ENCODE results near the gene MDFI. TPM values are rescaled to one million over a fixed set of nuclear protein-coding genes. Genes with fewer than 3 reads are reported as not detected.

Gene MDFI
- total RNA-seq, 1 donor = not detected

GRCh38 chr6:41684311-41685180 is 46.3 kb downstream of the MDFI start:
- no peak for DNase-seq (ENCODE audit: low read depth in 2 of 3, low spot score in 2 of 3)

GRCh38 chr6:41685641-41686380 is 47.5 kb downstream of the MDFI start:
- no peak for DNase-seq (ENCODE audit: low read depth in 2 of 3, low spot score in 2 of 3)

- no peak for DNase-seq (ENCODE audit: low read depth in 2 of 3, low spot score in 2 of 3)
Measured at GRCh38 chr6:41687501-41688175, 49.4 kb downstream of the MDFI start.

GRCh38 chr6:41688256-41688965 is 50.1 kb downstream of the MDFI start:
- DNase-seq (ENCODE audit: low read depth in 2 of 3, low spot score in 2 of 3) = no peak

GRCh38 chr6:41689171-41690008 is 51.1 kb downstream of the MDFI start:
- no peak for DNase-seq (ENCODE audit: low read depth in 2 of 3, low spot score in 2 of 3)

GRCh38 chr6:41690541-41691330 is 52.5 kb downstream of the MDFI start:
- DNase-seq (ENCODE audit: low read depth in 2 of 3, low spot score in 2 of 3) = no peak

GRCh38 chr6:41691426-41692079 is 53.3 kb downstream of the MDFI start:
- no peak for DNase-seq (ENCODE audit: low read depth in 2 of 3, low spot score in 2 of 3)

- no peak for DNase-seq (ENCODE audit: low read depth in 2 of 3, low spot score in 2 of 3)
Measured at GRCh38 chr6:41692080-41692675, 53.9 kb downstream of the MDFI start.

GRCh38 chr6:41692730-41693129 is 54.5 kb downstream of the MDFI start:
- DNase-seq (ENCODE audit: low read depth in 2 of 3, low spot score in 2 of 3) = no peak

- DNase-seq (ENCODE audit: low read depth in 2 of 3, low spot score in 2 of 3) = no peak
Measured at GRCh38 chr6:41693281-41694240, 55.3 kb downstream of the MDFI start.

GRCh38 chr6:41694815-41695526 is 56.7 kb downstream of the MDFI start:
- DNase-seq (ENCODE audit: low read depth in 2 of 3, low spot score in 2 of 3) = no peak

GRCh38 chr6:41695825-41696224 is 57.6 kb downstream of the MDFI start:
- DNase-seq (ENCODE audit: low read depth in 2 of 3, low spot score in 2 of 3) = no peak

GRCh38 chr6:41696788-41697187 is 58.5 kb downstream of the MDFI start:
- no peak for DNase-seq (ENCODE audit: low read depth in 2 of 3, low spot score in 2 of 3)

- DNase-seq (ENCODE audit: low read depth in 2 of 3, low spot score in 2 of 3) = no peak
Measured at GRCh38 chr6:41697861-41698781, 59.9 kb downstream of the MDFI start.

GRCh38 chr6:41699063-41699462 is 60.8 kb downstream of the MDFI start:
- no peak for DNase-seq (ENCODE audit: low read depth in 2 of 3, low spot score in 2 of 3)

Data from hematopoietic multipotent progenitor cell (in vitro differentiated cells).